ENCODE data around the gene ERG28. TPM values are rescaled to one million over a fixed set of nuclear protein-coding genes. Genes with fewer than 3 reads are reported as not detected.

ERG28 gene
- polyA plus RNA-seq, 1 of the 3 experiments (the other 2 are of a cell fraction), result 14.8 TPM

DNA sequence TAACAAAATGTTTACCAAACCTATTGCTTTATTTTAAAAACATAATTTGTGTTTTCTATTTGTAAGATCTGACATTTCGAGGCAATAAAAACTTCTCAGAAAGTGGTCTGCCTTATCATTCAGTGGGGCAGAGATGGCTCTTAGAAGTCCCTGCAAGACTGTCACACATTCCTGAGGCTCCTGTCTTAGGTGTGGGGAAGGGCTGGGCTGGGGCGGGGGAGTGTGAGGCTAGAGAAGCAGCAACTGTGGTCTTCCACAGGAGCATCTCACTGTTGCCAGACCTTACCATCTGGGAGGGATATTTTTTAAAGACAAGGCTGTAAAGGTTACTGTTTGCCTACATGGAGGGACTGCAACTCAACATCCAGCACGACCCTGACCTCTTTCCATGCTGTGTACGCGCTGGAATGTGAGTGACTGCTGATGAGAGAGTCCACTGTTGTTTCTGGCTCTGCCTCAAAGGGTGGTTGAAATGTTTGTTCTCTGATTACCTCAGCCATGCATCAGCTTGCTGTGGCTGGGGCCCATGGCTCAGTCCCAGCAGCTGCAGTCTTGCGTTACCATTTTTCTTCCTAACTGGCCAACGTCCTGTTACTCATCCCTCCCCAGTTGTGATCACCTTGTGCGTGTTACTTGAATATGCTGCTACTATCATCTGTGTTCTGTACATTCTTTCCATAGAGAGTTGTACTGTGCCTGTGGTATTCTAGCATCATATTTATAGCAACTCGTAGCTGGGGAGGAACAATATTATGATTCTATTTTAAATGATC lies 12.4 kb downstream of the ERG28 start:
- ChIA-PET CTCF (interaction anchor here (1.6 to 11.4 kb wide), 3 partner anchors 71 to 87 kb away, joined by 5 to 439 read pairs (median 38); partner anchors contain the start of gene FLVCR2), POLR2A (no interaction called here)
- Histone ChIP-seq H3F3A (replicated peaks; ENCODE audit: insufficient read depth) (peaks cover 6% of the 10 kb centered on the region), H3K4me2 (peak overlapping the region; percentile 47), H3K9me2 (no peaks in the 10 kb centered on the region), H3K27ac (ENCODE audit: low read depth in 2 of 2, low read length in 1 of 2) (no peak overlapping the region), H3K36me3 (replicated peaks in 1 of 2; ENCODE audit: control insufficient read depth in 1 of 2, insufficient read depth in 2 of 2, low read length in 1 of 2) (peaks cover 23 to 28% of the 10 kb centered on the region in 2 experiments), H2AFZ (ENCODE audit: low read depth) (no peak overlapping the region), H3K4me1 (ENCODE audit: control insufficient read depth in 1 of 2, insufficient read depth in 2 of 2, low read depth in 1 of 2, low read length in 1 of 2) (no peaks in the 10 kb centered on the region), H3K79me2 (ENCODE audit: insufficient read depth) (no peaks in the 10 kb centered on the region), H3K9me3 (no peaks in the 10 kb centered on the region), H4K20me1 (ENCODE audit: insufficient read depth) (peaks cover 4% of the 10 kb centered on the region; the same call in 1 of the 2 replicates), H3K27me3 (ENCODE audit: insufficient read depth) (no peaks in the 10 kb centered on the region), H3K9ac (no peak overlapping the region), H3K4me3 (ENCODE audit: low read depth in 2 of 2, low read length in 1 of 2) (no peak overlapping the region)
- 55% methylated on average over 9 of the region's 9 CpGs for WGBS (ENCODE audit: low lambda C conversion rate)
- DNase-seq, result no peak
- TF ChIP-seq NRF1 (IDR thresholded peaks at IDR 0.05; ENCODE audit: low read depth, low read length), result no peak
- TF ChIP-seq NFIC (IDR thresholded peaks at IDR 0.05; ENCODE audit: borderline replicate concordance), result peak; percentile 78
- peak; percentile 18; the same call in 1 of the 2 replicates for TF ChIP-seq POLR2AphosphoS5 (IDR thresholded peaks at IDR 0.05; ENCODE audit: low read depth, low read length)
- TF ChIP-seq SIN3A (IDR thresholded peaks at IDR 0.05; ENCODE audit: borderline replicate concordance, low read depth, low read length), result no peak
- peak; percentile 15; the same call in 1 of the 2 replicates for TF ChIP-seq FOSL2 (IDR thresholded peaks at IDR 0.05; ENCODE audit: borderline replicate concordance, low read depth)
- TF ChIP-seq EP300 (IDR thresholded peaks at IDR 0.05; ENCODE audit: borderline replicate concordance in 1 of 2, low read depth in 1 of 2, low read length in 1 of 2), result no peak
- TF ChIP-seq, protein P1, sequence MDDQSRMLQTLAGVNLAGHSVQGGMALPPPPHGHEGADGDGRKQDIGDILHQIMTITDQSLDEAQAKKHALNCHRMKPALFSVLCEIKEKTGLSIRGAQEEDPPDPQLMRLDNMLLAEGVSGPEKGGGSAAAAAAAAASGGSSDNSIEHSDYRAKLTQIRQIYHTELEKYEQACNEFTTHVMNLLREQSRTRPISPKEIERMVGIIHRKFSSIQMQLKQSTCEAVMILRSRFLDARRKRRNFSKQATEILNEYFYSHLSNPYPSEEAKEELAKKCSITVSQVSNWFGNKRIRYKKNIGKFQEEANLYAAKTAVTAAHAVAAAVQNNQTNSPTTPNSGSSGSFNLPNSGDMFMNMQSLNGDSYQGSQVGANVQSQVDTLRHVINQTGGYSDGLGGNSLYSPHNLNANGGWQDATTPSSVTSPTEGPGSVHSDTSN (IDR thresholded peaks at IDR 0.05), result peak; percentile 41; the same call in 1 of the 2 replicates
- no peak for TF ChIP-seq FOXJ3 (CRISPR knock-in tag; IDR thresholded peaks at IDR 0.05)
- TF ChIP-seq MXI1 (IDR thresholded peaks at IDR 0.05; ENCODE audit: low read depth, low read length), result no peak
- no peak for TF ChIP-seq FOXM1 (IDR thresholded peaks at IDR 0.05; ENCODE audit: low read depth)
- TF ChIP-seq JUND (IDR thresholded peaks at IDR 0.05), result 0 out of 2 replicates have a peak, but pooled peaks have one; percentile 26
- TF ChIP-seq, protein P2, sequence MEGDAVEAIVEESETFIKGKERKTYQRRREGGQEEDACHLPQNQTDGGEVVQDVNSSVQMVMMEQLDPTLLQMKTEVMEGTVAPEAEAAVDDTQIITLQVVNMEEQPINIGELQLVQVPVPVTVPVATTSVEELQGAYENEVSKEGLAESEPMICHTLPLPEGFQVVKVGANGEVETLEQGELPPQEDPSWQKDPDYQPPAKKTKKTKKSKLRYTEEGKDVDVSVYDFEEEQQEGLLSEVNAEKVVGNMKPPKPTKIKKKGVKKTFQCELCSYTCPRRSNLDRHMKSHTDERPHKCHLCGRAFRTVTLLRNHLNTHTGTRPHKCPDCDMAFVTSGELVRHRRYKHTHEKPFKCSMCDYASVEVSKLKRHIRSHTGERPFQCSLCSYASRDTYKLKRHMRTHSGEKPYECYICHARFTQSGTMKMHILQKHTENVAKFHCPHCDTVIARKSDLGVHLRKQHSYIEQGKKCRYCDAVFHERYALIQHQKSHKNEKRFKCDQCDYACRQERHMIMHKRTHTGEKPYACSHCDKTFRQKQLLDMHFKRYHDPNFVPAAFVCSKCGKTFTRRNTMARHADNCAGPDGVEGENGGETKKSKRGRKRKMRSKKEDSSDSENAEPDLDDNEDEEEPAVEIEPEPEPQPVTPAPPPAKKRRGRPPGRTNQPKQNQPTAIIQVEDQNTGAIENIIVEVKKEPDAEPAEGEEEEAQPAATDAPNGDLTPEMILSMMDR (IDR thresholded peaks at IDR 0.05), result no peak
- TF ChIP-seq TEAD4 (IDR thresholded peaks at IDR 0.05; ENCODE audit: borderline replicate concordance, insufficient read depth), result peak; percentile 28; the same call in 1 of the 2 replicates
- no peak for TF ChIP-seq CHD2 (IDR thresholded peaks at IDR 0.05; ENCODE audit: low read length, partially characterized antibody)
- TF ChIP-seq TCF12 (IDR thresholded peaks at IDR 0.05), result peak; percentile 69; the same call in 1 of the 2 replicates

Data from SK-N-SH (cell line).